Right lung (tissue), 5 donors: Measurements from ENCODE around the gene SYCP2. TPM values are rescaled to one million over a fixed set of nuclear protein-coding genes. Genes with fewer than 3 reads are reported as not detected.
"Not testable (repeated sequence)": the region's sequence is repeated elsewhere in the genome, so short reads cannot be mapped to it uniquely, and the experiment has no call there.

Source experiments
- DNase-seq, 2 donors: peaks; one replicate each; pipeline ENCODE4 v3.0.0-alpha.2; 2013
- polyA plus RNA-seq, 5 donors: library from polyadenylated mRNA; unstranded; fragments of 120-200 nt; gene quantifications; one replicate each; pipeline versions ENCODE4 v1.2.1 to v1.2.3, GENCODE V29; 2013; ENCODE audit warnings: inconsistent platforms in 1 of 5, low replicate concordance in 1 of 5; ENCODE audit not compliant: insufficient read length in 5 of 5, insufficient read depth in 1 of 5

Gene SYCP2
- polyA plus RNA-seq, 5 donors = 7.9 to 15.4 (median 8.6) TPM

- no peak for DNase-seq
Observed at GRCh38 chr20:59911041-59911440, 22.4 kb downstream of the SYCP2 start.

GRCh38 chr20:59908855-59909254 lies 24.6 kb downstream of the SYCP2 start:
- no peak for DNase-seq

GRCh38 chr20:59903621-59904020 lies 29.8 kb downstream of the SYCP2 start:
- peak; percentile 14 to 25 for DNase-seq

GRCh38 chr20:59902470-59902869 lies 31.0 kb downstream of the SYCP2 start:
- DNase-seq = no peak

- no peak for DNase-seq
Observed at GRCh38 chr20:59895908-59896307, 37.5 kb downstream of the SYCP2 start.

GRCh38 chr20:59891581-59891980 lies 41.9 kb downstream of the SYCP2 start:
- no peak for DNase-seq

- not testable (repeated sequence) for DNase-seq
Observed at GRCh38 chr20:59890035-59890434, 43.4 kb downstream of the SYCP2 start.

- no peak for DNase-seq
Observed at GRCh38 chr20:59888050-59888449, 45.4 kb downstream of the SYCP2 start.

- DNase-seq = no peak
Observed at GRCh38 chr20:59884494-59884893, 48.9 kb downstream of the SYCP2 start.

GRCh38 chr20:59880198-59880597 lies 53.2 kb downstream of the SYCP2 start:
- no peak for DNase-seq

- DNase-seq = no peak
Observed at GRCh38 chr20:59873409-59873808, 60.0 kb downstream of the SYCP2 start.

- no peak for DNase-seq
Observed at GRCh38 chr20:59871096-59871495, 62.3 kb downstream of the SYCP2 start.

GRCh38 chr20:59866338-59866737 lies 67.1 kb downstream of the SYCP2 start:
- no peak for DNase-seq

GRCh38 chr20:59864726-59865125 lies 68.7 kb downstream of the SYCP2 start:
- no peak for DNase-seq

- DNase-seq = no peak
Observed at GRCh38 chr20:59863058-59863457, 70.4 kb downstream of the SYCP2 start.

GRCh38 chr20:59861401-59861800 lies 72.0 kb downstream of the SYCP2 start:
- no peak for DNase-seq

GRCh38 chr20:59858425-59858824 lies 75.0 kb downstream of the SYCP2 start:
- DNase-seq = no peak

- DNase-seq = no peak
Observed at GRCh38 chr20:59857966-59858365, 75.5 kb downstream of the SYCP2 start.

- DNase-seq = not testable (repeated sequence)
Observed at GRCh38 chr20:59856941-59857340, 76.5 kb downstream of the SYCP2 start.

- not testable (repeated sequence) for DNase-seq
Observed at GRCh38 chr20:59856526-59856925, 76.9 kb downstream of the SYCP2 start.

GRCh38 chr20:59850018-59850641 lies 83.3 kb downstream of the SYCP2 start:
- DNase-seq = no peak

- no peak for DNase-seq
Observed at GRCh38 chr20:59848182-59848581, 85.3 kb downstream of the SYCP2 start.

GRCh38 chr20:59845472-59845871 lies 88.0 kb downstream of the SYCP2 start:
- DNase-seq = no peak

GRCh38 chr20:59839400-59839799 lies 94.0 kb downstream of the SYCP2 start:
- DNase-seq = no peak
